ENCODE measurements around the gene SP140L. TPM values are rescaled to one million over a fixed set of nuclear protein-coding genes. Genes with fewer than 3 reads are reported as not detected.
"Not testable (repeated sequence)": the region's sequence is repeated elsewhere in the genome, so short reads cannot be mapped to it uniquely, and the experiment has no call there.

The SP140L gene
- total RNA-seq, 1 donor from 2014 or later, result 4.1 TPM

- no peak for DNase-seq (ENCODE audit: low spot score)
These were observed 91.5 kb downstream of the SP140L start for GRCh38 chr2:230418341-230419016.

GRCh38 chr2:230419181-230419580 is 92.2 kb downstream of the SP140L start:
- DNase-seq (ENCODE audit: low spot score), result no peak

- no peak for DNase-seq (ENCODE audit: low spot score)
These were observed 95.2 kb downstream of the SP140L start for GRCh38 chr2:230422149-230422548.

GRCh38 chr2:230423851-230424458 is 97.0 kb downstream of the SP140L start:
- no peak for DNase-seq (ENCODE audit: low spot score)

GRCh38 chr2:230425377-230425776 is 98.4 kb downstream of the SP140L start:
- DNase-seq (ENCODE audit: low spot score), result no peak

- no peak for DNase-seq (ENCODE audit: low spot score)
These were observed 102.5 kb downstream of the SP140L start for GRCh38 chr2:230429513-230429912.

GRCh38 chr2:230430957-230431910 is 104.2 kb downstream of the SP140L start:
- no peak for DNase-seq (ENCODE audit: low spot score)

GRCh38 chr2:230434677-230435324 is 107.8 kb downstream of the SP140L start:
- DNase-seq (ENCODE audit: low spot score), result no peak

GRCh38 chr2:230435431-230435830 is 108.4 kb downstream of the SP140L start:
- DNase-seq (ENCODE audit: low spot score), result no peak

GRCh38 chr2:230439121-230439520 is 112.1 kb downstream of the SP140L start:
- DNase-seq (ENCODE audit: low spot score), result not testable (repeated sequence)

- no peak for DNase-seq (ENCODE audit: low spot score)
These were observed 112.6 kb downstream of the SP140L start for GRCh38 chr2:230439590-230439989.

GRCh38 chr2:230441227-230441897 is 114.4 kb downstream of the SP140L start:
- no peak for DNase-seq (ENCODE audit: low spot score)

GRCh38 chr2:230443541-230443940 is 116.5 kb downstream of the SP140L start:
- no peak for DNase-seq (ENCODE audit: low spot score)

GRCh38 chr2:230444832-230445231 is 117.8 kb downstream of the SP140L start:
- no peak for DNase-seq (ENCODE audit: low spot score)

GRCh38 chr2:230447036-230447435 is 120.0 kb downstream of the SP140L start:
- DNase-seq (ENCODE audit: low spot score), result no peak

- DNase-seq (ENCODE audit: low spot score), result no peak
These were observed 120.8 kb downstream of the SP140L start for GRCh38 chr2:230447455-230448451.

GRCh38 chr2:230449901-230450467 is 123.0 kb downstream of the SP140L start:
- DNase-seq (ENCODE audit: low spot score), result no peak

GRCh38 chr2:230453006-230453405 is 126.0 kb downstream of the SP140L start:
- no peak for DNase-seq (ENCODE audit: low spot score)

Data from umbilical cord (tissue), 2 donors.